Measurements from ENCODE around the gene FOXL3.

FOXL3 gene

GRCh38 chr7:252981-253380 lies 37.0 kb upstream of the FOXL3 start:
- Histone ChIP-seq H3K4me3 (no peak overlapping the region), H3K36me3 (peaks cover 76 to 97% (median 86%) of the 10 kb centered on the region in 3 donors), H3K4me1 (no peaks in the 10 kb centered on the region), H3K27ac (no peak overlapping the region), H3K9me3 (no peaks in the 10 kb centered on the region), H3K27me3 (no peaks in the 10 kb centered on the region)
- no peak for TF ChIP-seq CTCF (IDR thresholded peaks at IDR 0.05)
- DNase-seq: no peak
- intact Hi-C loops (cut with DNase I; ENCODE audit: low total_unique reads): no loop called here

GRCh38 chr7:253581-254336 lies 36.2 kb upstream of the FOXL3 start:
- no peaks in the 10 kb centered on the region for H3K27me3 ChIP-seq
- TF ChIP-seq CTCF (IDR thresholded peaks at IDR 0.05): no peak

GRCh38 chr7:254337-255037 lies 35.5 kb upstream of the FOXL3 start:
- no peak for TF ChIP-seq CTCF (IDR thresholded peaks at IDR 0.05)
- DNase-seq: no peak
- Histone ChIP-seq H3K36me3 (peaks cover 73 to 96% (median 84%) of the 10 kb centered on the region in 3 donors), H3K27ac (no peak overlapping the region), H3K4me1 (no peaks in the 10 kb centered on the region), H3K27me3 (no peaks in the 10 kb centered on the region), H3K9me3 (no peaks in the 10 kb centered on the region), H3K4me3 (no peak overlapping the region)
- intact Hi-C loops (cut with DNase I; ENCODE audit: low total_unique reads): no loop called here

More at GRCh38 chr7:253581-254336, 36.2 kb upstream of the FOXL3 start:
- Histone ChIP-seq H3K27ac (no peak overlapping the region), H3K4me1 (no peaks in the 10 kb centered on the region), H3K36me3 (peaks cover 73 to 96% (median 84%) of the 10 kb centered on the region in 3 donors), H3K4me3 (no peak overlapping the region), H3K9me3 (no peaks in the 10 kb centered on the region)
- intact Hi-C loops (cut with DNase I; ENCODE audit: low total_unique reads): no loop called here
- no peak for DNase-seq

GRCh38 chr7:255038-255435 lies 34.9 kb upstream of the FOXL3 start:
- DNase-seq: no peak
- Histone ChIP-seq H3K4me1 (no peaks in the 10 kb centered on the region), H3K27me3 (no peaks in the 10 kb centered on the region), H3K4me3 (no peak overlapping the region), H3K9me3 (no peaks in the 10 kb centered on the region), H3K36me3 (peaks cover 73 to 96% (median 84%) of the 10 kb centered on the region in 3 donors), H3K27ac (no peak overlapping the region)
- intact Hi-C loops (cut with DNase I; ENCODE audit: low total_unique reads): no loop called here
- TF ChIP-seq CTCF (IDR thresholded peaks at IDR 0.05): no peak

- H3K4me3 ChIP-seq: no peak overlapping the region
- H3K36me3 ChIP-seq: peaks cover 73 to 96% (median 84%) of the 10 kb centered on the region in 3 donors
- no peaks in the 10 kb centered on the region for H3K4me1 ChIP-seq
- intact Hi-C loops (cut with DNase I; ENCODE audit: low total_unique reads): no loop called here
- H3K9me3 ChIP-seq: no peaks in the 10 kb centered on the region
- H3K27ac ChIP-seq: no peak overlapping the region
- H3K27me3 ChIP-seq: no peaks in the 10 kb centered on the region
- TF ChIP-seq CTCF (IDR thresholded peaks at IDR 0.05): no peak
- DNase-seq: no peak
These were observed 34.1 kb upstream of the FOXL3 start for GRCh38 chr7:255721-256361.

Data from tibial artery (tissue), 4 donors.